ENCODE results near the gene TBK1. TPM values are rescaled to one million over a fixed set of nuclear protein-coding genes. Genes with fewer than 3 reads are reported as not detected.

The TBK1 gene
- polyA plus RNA-seq, 3 donors: 14.3 to 24.7 (median 15.5) TPM

GRCh38 chr12:64506955-64507354 is 55.0 kb downstream of the TBK1 start:
- H3K36me3 ChIP-seq (replicated peaks in 1 of 2; ENCODE audit: control insufficient read depth in 1 of 2, insufficient read depth in 2 of 2, low read length in 2 of 2): peaks cover 0 to 5% of the 10 kb centered on the region in 2 donors
- H4K20me1 ChIP-seq (ENCODE audit: insufficient read depth, low read length): no peaks in the 10 kb centered on the region
- H3K27me3 ChIP-seq (ENCODE audit: control insufficient read depth in 2 of 2, insufficient read depth in 2 of 2, low read length in 2 of 2): no peaks in the 10 kb centered on the region
- H3K4me1 ChIP-seq (ENCODE audit: control insufficient read depth in 1 of 2, insufficient read depth in 2 of 2, low read length in 2 of 2): no peaks in the 10 kb centered on the region
- no peak for DNase-seq
- 100% methylated on average over 2 of the region's 4 CpGs for WGBS (ENCODE audit: insufficient coverage)
- H3K27ac ChIP-seq (ENCODE audit: low read depth in 1 of 2, low read length in 2 of 2): no peak overlapping the region
- no peaks in the 10 kb centered on the region for H3K27me3 Mint-ChIP-seq (ENCODE audit: low read depth in 3 of 3)
- H3K4me3 Mint-ChIP-seq: no peak overlapping the region
- H3K4me2 ChIP-seq (replicated peaks; ENCODE audit: extremely low read depth, low read length, poor library complexity, severe bottlenecking): no peak overlapping the region
- H3K27ac Mint-ChIP-seq: peak overlapping the region in 1 of 7 donors; percentile 54
- no peak overlapping the region for H2AFZ ChIP-seq (ENCODE audit: insufficient read depth, low read depth, low read length, poor library complexity, severe bottlenecking)
- H3K79me2 ChIP-seq (ENCODE audit: insufficient read depth, low read length): no peaks in the 10 kb centered on the region
- peaks cover 3% of the 10 kb centered on the region for H3K4me1 Mint-ChIP-seq
- H3K4me3 ChIP-seq (replicated peaks in 1 of 3; ENCODE audit: low read depth in 2 of 3, low read length in 3 of 3): no peak overlapping the region
- H3K9me3 Mint-ChIP-seq: no peaks in the 10 kb centered on the region
- intact Hi-C loops (cut with micrococcal nuclease): no loop called here
- peaks cover 6 to 10% of the 10 kb centered on the region in 2 donors for H3K36me3 Mint-ChIP-seq
- H3K9me3 ChIP-seq (replicated peaks in 1 of 2; ENCODE audit: control insufficient read depth in 1 of 2, insufficient read depth in 1 of 2, low read length in 2 of 2): no peaks in the 10 kb centered on the region
- H3K9ac ChIP-seq (ENCODE audit: insufficient read depth, low read length, poor library complexity, severe bottlenecking): no peak overlapping the region
- TF ChIP-seq CTCF (IDR thresholded peaks at IDR 0.05): no peak

- Histone ChIP-seq H4K20me1 (ENCODE audit: insufficient read depth, low read length) (no peaks in the 10 kb centered on the region), H3K4me2 (replicated peaks; ENCODE audit: extremely low read depth, low read length, poor library complexity, severe bottlenecking) (no peak overlapping the region), H3K4me1 (ENCODE audit: control insufficient read depth in 1 of 2, insufficient read depth in 2 of 2, low read length in 2 of 2) (no peaks in the 10 kb centered on the region), H3K36me3 (replicated peaks in 1 of 2; ENCODE audit: control insufficient read depth in 1 of 2, insufficient read depth in 2 of 2, low read length in 2 of 2) (no peaks in the 10 kb centered on the region), H2AFZ (ENCODE audit: insufficient read depth, low read depth, low read length, poor library complexity, severe bottlenecking) (no peak overlapping the region), H3K9me3 (replicated peaks in 1 of 2; ENCODE audit: control insufficient read depth in 1 of 2, insufficient read depth in 1 of 2, low read length in 2 of 2) (no peaks in the 10 kb centered on the region), H3K4me3 (replicated peaks in 1 of 3; ENCODE audit: low read depth in 2 of 3, low read length in 3 of 3) (no peak overlapping the region), H3K9ac (ENCODE audit: insufficient read depth, low read length, poor library complexity, severe bottlenecking) (no peak overlapping the region), H3K27ac (ENCODE audit: low read depth in 1 of 2, low read length in 2 of 2) (no peak overlapping the region), H3K27me3 (ENCODE audit: control insufficient read depth in 2 of 2, insufficient read depth in 2 of 2, low read length in 2 of 2) (no peaks in the 10 kb centered on the region), H3K79me2 (ENCODE audit: insufficient read depth, low read length) (no peaks in the 10 kb centered on the region)
- peaks cover 0 to 3% (median 0%) of the 10 kb centered on the region in 3 donors for H3K27me3 Mint-ChIP-seq (ENCODE audit: low read depth in 3 of 3)
- H3K4me1 Mint-ChIP-seq: no peaks in the 10 kb centered on the region
- peaks cover 1 to 4% of the 10 kb centered on the region in 2 donors for H3K36me3 Mint-ChIP-seq
- H3K4me3 Mint-ChIP-seq: no peak overlapping the region
- H3K9me3 Mint-ChIP-seq: no peaks in the 10 kb centered on the region
- no peak for TF ChIP-seq CTCF (IDR thresholded peaks at IDR 0.05)
- no CpG with 5 or more reads among the region's 1 CpG for WGBS (ENCODE audit: insufficient coverage)
- DNase-seq: no peak
- no peak overlapping the region for H3K27ac Mint-ChIP-seq
- intact Hi-C loops (cut with micrococcal nuclease): no loop called here
These were observed 58.7 kb downstream of the TBK1 start for GRCh38 chr12:64510667-64511066.

Data from CD14-positive monocyte (primary cell).